Limb (tissue), 2 donors: Measurements from ENCODE around the gene IDI1.
A peak's percentile ranks its signal among the peaks of the same experiment; 100 is the strongest.
"Not testable (repeated sequence)": the region's sequence is repeated elsewhere in the genome, so short reads cannot be mapped to it uniquely, and the experiment has no call there.

ENCODE experiments used
- DNase-seq, 2 donors: peaks; one replicate each; pipeline ENCODE4 v3.0.0-alpha.2; 2016; ENCODE audit errors: extremely low spot score in 2 of 2

Gene IDI1

GRCh38 chr10:1048732-1049424, at the start of gene IDI1:
Gene IDI1 (minus strand): TSS chr10:1049119. CDS start chr10:1049003, 116 bp downstream.
- peak; percentile 97 to 100 for DNase-seq

- DNase-seq: no peak
Measured at GRCh38 chr10:1097436-1097835, 48.5 kb upstream of the IDI1 start.

- no peak for DNase-seq
Measured at GRCh38 chr10:1096287-1096889, 47.5 kb upstream of the IDI1 start.

- no peak for DNase-seq
Measured at GRCh38 chr10:1095498-1095897, 46.6 kb upstream of the IDI1 start.

- DNase-seq: no peak
Measured at GRCh38 chr10:1094112-1095057, 45.5 kb upstream of the IDI1 start.

GRCh38 chr10:1093696-1094095, 44.8 kb upstream of the IDI1 start:
- DNase-seq: no peak

- no peak for DNase-seq
Measured at GRCh38 chr10:1090696-1091095, 41.8 kb upstream of the IDI1 start.

- DNase-seq: no peak
Measured at GRCh38 chr10:1089017-1089689, 40.2 kb upstream of the IDI1 start.

GRCh38 chr10:1086787-1087186, 37.9 kb upstream of the IDI1 start:
- no peak for DNase-seq

GRCh38 chr10:1085258-1085657, 36.3 kb upstream of the IDI1 start:
- no peak for DNase-seq

GRCh38 chr10:1084011-1084950, 35.4 kb upstream of the IDI1 start:
- no peak for DNase-seq

GRCh38 chr10:1083581-1083980, 34.7 kb upstream of the IDI1 start:
- DNase-seq: no peak

- no peak for DNase-seq
Measured at GRCh38 chr10:1078668-1079067, 29.7 kb upstream of the IDI1 start.

GRCh38 chr10:1074748-1075308, 25.9 kb upstream of the IDI1 start:
- DNase-seq: no peak

GRCh38 chr10:1074052-1074747, 25.3 kb upstream of the IDI1 start:
- no peak for DNase-seq

- DNase-seq: no peak
Measured at GRCh38 chr10:1070919-1071318, 22.0 kb upstream of the IDI1 start.

- DNase-seq: no peak
Measured at GRCh38 chr10:1068380-1069361, 19.8 kb upstream of the IDI1 start.

- DNase-seq: not testable (repeated sequence)
Measured at GRCh38 chr10:1066734-1067133, 17.8 kb upstream of the IDI1 start.

- no peak for DNase-seq
Measured at GRCh38 chr10:1064964-1065247, 16.0 kb upstream of the IDI1 start.
